GM12891 (cell line): Measurements from ENCODE around the gene TBX4.

Experiments
- POLR2A ChIP-seq: IDR thresholded peaks from 2 replicates; pipeline ENCODE4 v1.6.1; 2011; ENCODE audit warnings: low read depth, low read length, control low read depth
- POLR2AphosphoS5 ChIP-seq: IDR thresholded peaks from 2 replicates; pipeline ENCODE4 v1.6.1; 2011; ENCODE audit warnings: low read depth, low read length, control low read depth
- SPI1 ChIP-seq: IDR thresholded peaks from 2 replicates; pipeline ENCODE4 v1.6.1; 2011; ENCODE audit warnings: low read depth, low read length, control low read depth

DNA sequence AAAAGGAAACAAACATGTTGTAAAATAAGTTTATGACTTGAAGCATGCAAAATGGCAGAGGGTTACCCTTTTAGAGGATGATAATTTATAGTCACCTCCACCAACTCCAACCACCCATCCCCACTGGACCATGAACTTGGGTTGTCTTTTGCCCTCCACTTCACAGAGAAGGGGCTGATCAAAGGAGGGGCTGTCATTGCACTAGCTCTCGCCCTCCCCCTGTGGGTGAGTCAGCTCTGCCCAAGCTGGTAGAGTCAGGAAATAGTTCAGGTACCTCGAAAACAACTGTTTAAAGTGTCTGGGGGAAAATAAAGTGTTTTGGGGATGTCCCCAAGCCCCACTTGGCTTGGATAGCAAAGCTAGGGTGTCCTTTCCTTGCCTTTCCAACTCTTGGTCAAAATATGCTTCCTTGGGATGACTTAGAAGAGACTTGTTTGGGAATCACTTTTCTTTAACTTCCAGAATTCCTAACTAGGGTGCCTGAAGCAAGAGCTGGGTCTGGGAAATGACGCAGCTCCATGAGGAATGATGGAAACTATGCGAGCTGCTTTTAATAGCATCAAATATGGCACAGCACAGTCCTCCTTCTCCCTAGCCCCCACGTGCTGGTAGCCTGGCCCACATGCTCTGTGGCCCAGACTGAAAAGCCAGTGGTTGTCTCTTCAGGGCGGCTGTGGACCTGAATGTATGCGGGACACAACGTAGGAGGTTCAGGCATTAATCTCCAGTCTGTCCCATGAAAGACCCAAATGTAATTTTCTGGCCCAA is 40.7 kb downstream of the TBX4 start:
- TF ChIP-seq SPI1 = no peak
- TF ChIP-seq POLR2A = no peak
- TF ChIP-seq POLR2AphosphoS5 = no peak
